Sigmoid colon (tissue), 7 donors: ENCODE data around the gene TSPO2. TPM values are rescaled to one million over a fixed set of nuclear protein-coding genes. Genes with fewer than 3 reads are reported as not detected.

Experiments
- DNase-seq: peaks from one replicate; pipeline ENCODE4 v3.0.0-alpha.2; 2019
- H3K27ac ChIP-seq, 4 donors: fragments of 200-600 bp; sonication (generic); one replicate each; pipeline ENCODE4 v1.5.1; 2016 to 2019; ENCODE audit warnings: mild to moderate bottlenecking in 1 of 4
- H3K27me3 ChIP-seq, 3 donors: fragments of 200-600 bp; sonication (generic); one replicate each; pipeline ENCODE4 v1.5.1; 2019; ENCODE audit warnings: mild to moderate bottlenecking in 1 of 3
- H3K36me3 ChIP-seq, 4 donors: fragments of 200-600 bp; sonication (generic); one replicate each; pipeline ENCODE4 v1.5.1; 2016 to 2019
- H3K4me1 ChIP-seq, 4 donors: fragments of 200-600 bp; sonication (generic); one replicate each; pipeline ENCODE4 v1.5.1; 2017 to 2019
- H3K4me3 ChIP-seq, 4 donors: fragments of 200-600 bp; sonication (generic); one replicate each; pipeline ENCODE4 v1.5.1; 2017 to 2019; ENCODE audit warnings: mild to moderate bottlenecking in 2 of 4, moderate library complexity in 1 of 4
- H3K9me3 ChIP-seq, 4 donors: fragments of 200-600 bp in 3 of 4; sonication (generic) in 3 of 4; one replicate each; pipeline versions ENCODE4 v1.5.1 to v1.6.1; 2013 to 2019
- CTCF ChIP-seq, 4 experiments: fragments of 450-650 bp in 3 of 4; fragments of 200-600 bp in 1 of 4; IDR thresholded peaks; one replicate each; pipeline ENCODE4 v1.5.1; 2016 to 2019; ENCODE audit warnings: antibody characterized with exemption in 4 of 4, mild to moderate bottlenecking in 3 of 4, moderate library complexity in 2 of 4
- EP300 ChIP-seq, 4 donors: sonication (generic); formaldehyde crosslinking; IDR thresholded peaks; one replicate each; pipeline ENCODE4 v1.6.1; 2017; ENCODE audit warnings: antibody characterized with exemption in 4 of 4
- POLR2A ChIP-seq, 2 donors: fragments of 450-650 bp; IDR thresholded peaks; one replicate each; pipeline ENCODE4 v1.6.1; 2016; ENCODE audit warnings: antibody characterized with exemption in 2 of 2, mild to moderate bottlenecking in 2 of 2, moderate library complexity in 2 of 2
- POLR2AphosphoS5 ChIP-seq, 4 donors: sonication (generic); formaldehyde crosslinking; IDR thresholded peaks; one replicate each; pipeline ENCODE4 v1.6.1; 2017; ENCODE audit warnings: antibody characterized with exemption in 4 of 4
- WGBS, 2 donors: extraction: QIAGEN DNeasy Blood & Tissue Kit; methylation state at CpG; one replicate each; pipeline ENCODE4 v1.1.7; 2013; 5-methylcytosine and 5-hydroxymethylcytosine counted together
- intact Hi-C: fragments of 100-400 bp; cut with DNase I; formaldehyde crosslinking; loops from one replicate; pipeline ENCODE4 v1.15.1; 2023
- polyA plus RNA-seq, 3 donors: library from polyadenylated mRNA; stranded (reverse); fragments of 200-250 nt; gene quantifications; one replicate each; pipeline ENCODE4 v1.2.3, GENCODE V29; 2013
- total RNA-seq, 4 donors: library from RNA; depleted of rRNA; stranded (reverse); fragments of >200 nt; gene quantifications; one replicate each; pipeline ENCODE4 v1.1.0, GENCODE V29; 2016
- donor health status: healthy with polysubstance abuse.
- donor health status: Bipolar disorder and iron deficiency.
- donor health status: healthy.

TSPO2 gene
- total and polyA plus RNA-seq, 7 donors, result 0.48 TPM; not detected in 6

GRCh38 chr6:41017663-41018062, 24.6 kb upstream of the TSPO2 start:
- no peak for TF ChIP-seq EP300 (IDR thresholded peaks at IDR 0.05)
- no peak for TF ChIP-seq POLR2AphosphoS5 (IDR thresholded peaks at IDR 0.05)
- no peak for TF ChIP-seq POLR2A (IDR thresholded peaks at IDR 0.05)
- TF ChIP-seq CTCF (IDR thresholded peaks at IDR 0.05), result no peak
- Histone ChIP-seq H3K27me3 (no peaks in the 10 kb centered on the region), H3K9me3 (peaks cover 0 to 4% (median 0%) of the 10 kb centered on the region in 4 donors), H3K27ac (no peak overlapping the region), H3K4me3 (no peak overlapping the region), H3K36me3 (no peaks in the 10 kb centered on the region), H3K4me1 (peaks cover 0 to 3% (median 0%) of the 10 kb centered on the region in 4 donors)
- 96 to 100% methylated on average over 1 of the region's 1 CpG for WGBS, 2 donors
- no peak for DNase-seq
- intact Hi-C loops, result no loop called here

GRCh38 chr6:41021832-41022231, 20.4 kb upstream of the TSPO2 start:
- H3K36me3 ChIP-seq, result no peaks in the 10 kb centered on the region
- TF ChIP-seq POLR2AphosphoS5 (IDR thresholded peaks at IDR 0.05), result no peak
- no peak for TF ChIP-seq EP300 (IDR thresholded peaks at IDR 0.05)
- no peak for TF ChIP-seq POLR2A (IDR thresholded peaks at IDR 0.05)
- TF ChIP-seq CTCF (IDR thresholded peaks at IDR 0.05), result no peak
- peaks cover 0 to 3% (median 0%) of the 10 kb centered on the region in 4 donors for H3K4me1 ChIP-seq
- no peaks in the 10 kb centered on the region for H3K27me3 ChIP-seq
- H3K4me3 ChIP-seq, result no peak overlapping the region
- no peak for DNase-seq
- H3K9me3 ChIP-seq, result peaks cover 0 to 4% (median 0%) of the 10 kb centered on the region in 4 donors
- intact Hi-C loops, result no loop called here
- H3K27ac ChIP-seq, result no peak overlapping the region
- WGBS, 2 donors, result 92 to 96% methylated on average over 3 of the region's 3 CpGs

- Histone ChIP-seq H3K36me3 (no peaks in the 10 kb centered on the region), H3K4me3 (no peak overlapping the region), H3K9me3 (peaks cover 0 to 4% (median 0%) of the 10 kb centered on the region in 4 donors), H3K27me3 (no peaks in the 10 kb centered on the region), H3K27ac (no peak overlapping the region), H3K4me1 (peaks cover 0 to 3% (median under 1%) of the 10 kb centered on the region in 4 donors)
- no peak for DNase-seq
- intact Hi-C loops, result no loop called here
- TF ChIP-seq CTCF (IDR thresholded peaks at IDR 0.05) (no peak), POLR2AphosphoS5 (IDR thresholded peaks at IDR 0.05) (peak in 1 of 4 donors; percentile 9), POLR2A (IDR thresholded peaks at IDR 0.05) (no peak), EP300 (IDR thresholded peaks at IDR 0.05) (no peak)
Measured at GRCh38 chr6:41022294-41022693, 20.0 kb upstream of the TSPO2 start.

- Histone ChIP-seq H3K4me3 (no peak overlapping the region), H3K9me3 (peaks cover 0 to 2% (median 0%) of the 10 kb centered on the region in 4 donors), H3K36me3 (no peaks in the 10 kb centered on the region), H3K27ac (no peak overlapping the region), H3K4me1 (peaks cover 0 to 9% (median 6%) of the 10 kb centered on the region in 4 donors), H3K27me3 (no peaks in the 10 kb centered on the region)
- intact Hi-C loops, result no loop called here
- no peak for TF ChIP-seq CTCF (IDR thresholded peaks at IDR 0.05)
- TF ChIP-seq POLR2AphosphoS5 (IDR thresholded peaks at IDR 0.05), result no peak
- TF ChIP-seq POLR2A (IDR thresholded peaks at IDR 0.05), result no peak
- TF ChIP-seq EP300 (IDR thresholded peaks at IDR 0.05), result no peak
- DNase-seq, result no peak
- 92 to 95% methylated on average over 3 of the region's 3 CpGs for WGBS, 2 donors
Measured at GRCh38 chr6:41023114-41023513, 19.2 kb upstream of the TSPO2 start.

GRCh38 chr6:41025966-41026530, 16.2 kb upstream of the TSPO2 start:
- WGBS, 2 donors, result 84 to 86% methylated on average over 3 of the region's 3 CpGs
- no peak for DNase-seq
- H3K36me3 ChIP-seq, result no peaks in the 10 kb centered on the region
- H3K27me3 ChIP-seq, result no peaks in the 10 kb centered on the region
- H3K4me1 ChIP-seq, result peaks cover 0 to 17% (median 12%) of the 10 kb centered on the region in 4 donors
- TF ChIP-seq EP300 (IDR thresholded peaks at IDR 0.05) (no peak), POLR2AphosphoS5 (IDR thresholded peaks at IDR 0.05) (no peak), POLR2A (IDR thresholded peaks at IDR 0.05) (no peak), CTCF (IDR thresholded peaks at IDR 0.05) (no peak)
- intact Hi-C loops, result no loop called here
- no peak overlapping the region for H3K4me3 ChIP-seq
- no peak overlapping the region for H3K27ac ChIP-seq
- no peaks in the 10 kb centered on the region for H3K9me3 ChIP-seq
